NT2/D1 (cell line): ENCODE measurements around the gene CYSTM1.

Source experiments
- SUZ12 ChIP-seq: IDR thresholded peaks from 2 replicates; pipeline ENCODE4 v1.6.1; 2011; ENCODE audit not compliant: insufficient read length, insufficient read depth; ENCODE audit errors: extremely low read depth
- YY1 ChIP-seq: IDR thresholded peaks from 2 replicates; pipeline ENCODE4 v1.6.1; 2011; ENCODE audit not compliant: insufficient read length, insufficient read depth
- ZNF274 ChIP-seq: IDR thresholded peaks from 2 replicates; pipeline ENCODE4 v1.6.1; 2011; ENCODE audit warnings: mild to moderate bottlenecking, low read depth, low read length

DNA sequence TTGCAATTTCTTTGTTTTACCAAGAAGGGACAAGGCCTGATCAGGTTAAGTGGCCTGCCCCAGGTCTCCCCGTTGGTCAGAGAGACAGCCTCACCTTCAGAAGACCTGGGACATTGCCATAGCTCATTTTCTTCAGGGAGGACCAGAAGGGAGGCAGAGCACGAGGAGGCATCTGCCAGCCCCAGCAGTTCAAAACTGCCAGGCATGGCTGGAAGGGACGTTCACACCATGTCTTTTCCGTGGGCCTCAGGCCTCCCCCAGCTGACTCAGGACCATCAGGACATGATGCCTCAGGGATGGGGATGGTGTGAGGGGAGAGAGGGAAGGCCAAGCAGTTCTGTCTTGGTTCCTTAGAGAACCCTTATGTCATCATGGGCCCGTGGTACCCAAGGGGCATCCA, 32.7 kb upstream of the CYSTM1 start:
- TF ChIP-seq SUZ12 (no peak), YY1 (no peak), ZNF274 (no peak)
